Naive thymus-derived CD8-positive, alpha-beta T cell (primary cell): Measurements from ENCODE around the gene DET1. TPM values are rescaled to one million over a fixed set of nuclear protein-coding genes. Genes with fewer than 3 reads are reported as not detected.
"Not testable (repeated sequence)": the region's sequence is repeated elsewhere in the genome, so short reads cannot be mapped to it uniquely, and the experiment has no call there.

Experiments used
- ATAC-seq, 2 donors: fragments of 150-1000 bp; cut with Tn5 transposase in 1 of 2; sonication (Bioruptor Pico), chemical (Tn5 transposase) in 1 of 2; 1 replicate in 1 of 2; 2 replicates in 1 of 2; pipeline ENCODE4 v1.10.0; 2021; ENCODE audit warnings: mild to moderate bottlenecking in 2 of 2, moderate library complexity in 2 of 2
- POLR2A ChIA-PET: fragments of 350-600 bp; sonication (Branson Sonifier 250); formaldehyde crosslinking; loops from one replicate; lab custom pipeline; 2021; ENCODE audit warnings: antibody characterized with exemption; lab: Charles Lee
- DNase-seq, 10 donors: peaks; one replicate each; pipeline versions ENCODE4 v3.0.0 to v3.0.0-alpha.2; 2020 to 2022
- H3K27ac Mint-ChIP-seq, 10 donors: one replicate each; pipeline ENCODE4 v1.8.0; 2020 to 2022; ENCODE audit warnings: mild to moderate bottlenecking in 10 of 10, mixed read lengths in 10 of 10, moderate library complexity in 4 of 10, inconsistent platforms in 1 of 10
- H3K27me3 Mint-ChIP-seq, 5 donors: one replicate each; pipeline ENCODE4 v1.8.0; 2021 to 2022; ENCODE audit warnings: mixed read lengths in 5 of 5
- H3K36me3 Mint-ChIP-seq, 3 donors: one replicate each; pipeline ENCODE4 v1.8.0; 2020 to 2022; ENCODE audit warnings: mixed read lengths in 3 of 3, mild to moderate bottlenecking in 2 of 3, inconsistent platforms in 1 of 3
- H3K4me1 Mint-ChIP-seq, 4 donors: one replicate each; pipeline ENCODE4 v1.8.0; 2021 to 2022; ENCODE audit warnings: mixed read lengths in 4 of 4
- H3K4me3 Mint-ChIP-seq, 10 donors: one replicate each; pipeline ENCODE4 v1.8.0; 2020 to 2022; ENCODE audit warnings: mild to moderate bottlenecking in 10 of 10, mixed read lengths in 10 of 10, moderate library complexity in 6 of 10, inconsistent platforms in 1 of 10
- H3K9me3 Mint-ChIP-seq, 9 donors: one replicate each; pipeline ENCODE4 v1.8.0; 2020 to 2022; ENCODE audit warnings: mixed read lengths in 9 of 9, mild to moderate bottlenecking in 3 of 9, inconsistent platforms in 1 of 9, moderate library complexity in 1 of 9
- polyA plus RNA-seq, 3 donors: library from polyadenylated mRNA; unstranded; fragments of 300-500 nt; fragmentation: Illumina TruSeq; gene quantifications; one replicate each; pipeline ENCODE4 v1.2.3, GENCODE V29; 2021
- total RNA-seq, 8 experiments: library from RNA in 2 of 8; stranded (reverse) in 2 of 8; gene quantifications; one replicate each; pipeline ENCODE4 v1.2.3 and lab custom pipeline; 2021 to 2026

Gene DET1
- total and polyA plus RNA-seq, 5 experiments from 2014 or later, result 0.15 to 10.2 (median 2.1) TPM

DNA sequence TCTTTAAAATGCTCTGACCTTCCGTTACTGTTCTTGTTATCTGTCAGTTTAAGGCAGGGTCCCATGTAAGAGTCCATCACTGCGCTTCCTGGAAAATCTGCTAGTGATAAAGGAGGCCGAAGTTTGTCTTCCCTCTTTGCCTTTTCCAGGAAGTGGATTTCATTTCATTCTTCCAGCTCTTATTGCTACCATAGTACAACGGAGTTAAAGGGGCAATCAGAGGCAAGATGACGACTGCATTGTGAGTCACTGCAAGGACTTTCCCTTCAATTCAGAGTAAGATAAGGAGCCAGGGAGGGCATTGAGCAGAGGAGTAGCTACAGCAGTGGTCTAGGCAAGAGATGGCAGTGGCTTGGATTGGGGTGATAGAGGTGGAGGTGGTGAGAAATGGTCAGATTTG, 17.2 kb upstream of the DET1 start:
- Mint-ChIP-seq H3K36me3 (peaks cover 0 to 4% (median 3%) of the 10 kb centered on the region in 3 donors), H3K27me3 (peaks cover 0 to 18% (median 2%) of the 10 kb centered on the region in 5 donors), H3K27ac (peak overlapping the region in 2 of 10 donors; percentile 6 to 75), H3K4me3 (no peak overlapping the region), H3K9me3 (peaks cover 0 to 8% (median under 1%) of the 10 kb centered on the region in 9 donors), H3K4me1 (no peaks in the 10 kb centered on the region)
- no peak for ATAC-seq
- no peak for DNase-seq
- POLR2A ChIA-PET, result no interaction called here

DNA sequence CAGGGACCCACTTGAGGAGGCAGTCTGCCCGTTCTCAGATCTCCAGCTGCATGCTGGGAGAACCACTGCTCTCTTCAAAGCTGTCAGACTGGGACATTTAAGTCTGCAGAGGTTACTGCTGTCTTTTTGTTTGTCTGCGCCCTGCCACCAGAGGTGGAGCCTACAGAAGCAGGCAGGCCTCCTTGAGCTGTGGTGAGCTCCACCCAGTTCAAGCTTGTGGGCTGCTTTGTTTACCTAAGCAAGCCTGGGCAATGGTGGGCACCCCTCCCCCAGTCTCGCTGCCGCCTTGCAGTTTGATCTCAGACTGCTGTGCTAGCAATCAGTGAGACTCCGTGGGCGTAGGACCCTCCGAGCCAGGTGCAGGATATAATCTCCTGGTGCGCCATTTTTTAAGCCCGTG, 13.1 kb upstream of the DET1 start:
- H3K36me3 Mint-ChIP-seq, POLR2A ChIA-PET, H3K27ac Mint-ChIP-seq, H3K4me1 Mint-ChIP-seq, DNase-seq, ATAC-seq, H3K4me3 Mint-ChIP-seq: not testable (repeated sequence)
- Mint-ChIP-seq H3K27me3 (peaks cover 1 to 16% (median 8%) of the 10 kb centered on the region in 5 donors), H3K9me3 (peaks cover 0 to 17% (median 8%) of the 10 kb centered on the region in 9 donors)

DNA sequence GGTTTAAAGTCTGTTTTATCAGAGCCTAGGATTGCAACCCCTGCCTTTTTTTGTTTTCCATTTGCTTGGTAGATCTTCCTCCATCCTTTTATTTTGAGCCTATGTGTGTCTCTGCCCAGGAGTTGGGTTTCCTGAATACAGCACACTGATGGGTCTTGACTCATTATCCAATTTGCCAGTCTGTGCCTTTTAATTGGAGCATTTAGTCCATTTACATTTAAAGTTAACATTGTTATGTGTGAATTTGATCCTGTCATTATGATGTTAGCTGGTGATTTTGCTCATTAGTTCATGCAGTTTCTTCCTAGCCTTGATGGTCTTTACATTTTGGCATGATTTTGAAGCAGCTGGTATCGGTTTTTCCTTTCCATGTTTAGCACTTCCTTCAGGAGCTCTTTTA, 11.5 kb upstream of the DET1 start:
- H3K4me3 Mint-ChIP-seq, POLR2A ChIA-PET, H3K27ac Mint-ChIP-seq, DNase-seq, H3K36me3 Mint-ChIP-seq, H3K4me1 Mint-ChIP-seq, ATAC-seq: not testable (repeated sequence)
- Mint-ChIP-seq H3K27me3 (peaks cover 1 to 12% (median 8%) of the 10 kb centered on the region in 5 donors), H3K9me3 (peaks cover 0 to 19% (median 8%) of the 10 kb centered on the region in 9 donors)

DNA sequence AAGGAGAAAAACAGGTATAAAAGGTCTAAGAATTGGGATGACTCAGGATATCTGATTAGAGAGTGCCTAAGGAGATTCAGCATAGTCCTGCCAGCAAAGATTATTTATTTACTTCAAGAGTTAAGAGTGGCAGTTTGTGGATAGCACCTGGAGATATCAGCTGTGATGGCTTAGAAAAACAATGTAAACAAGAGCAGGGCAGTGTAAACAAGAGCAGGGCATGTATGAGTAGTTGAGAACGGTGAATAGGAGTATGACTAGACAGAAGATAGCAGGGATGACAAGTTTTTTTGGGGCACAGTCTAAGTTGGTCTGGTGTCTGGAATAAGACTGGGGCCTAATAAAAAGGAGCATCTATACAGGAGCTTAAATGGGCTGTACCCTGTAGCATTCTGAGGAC, 1.5 kb upstream of the DET1 start:
- H3K27me3 Mint-ChIP-seq, H3K4me3 Mint-ChIP-seq, H3K9me3 Mint-ChIP-seq, H3K27ac Mint-ChIP-seq, H3K36me3 Mint-ChIP-seq, ATAC-seq, POLR2A ChIA-PET, DNase-seq: not testable (repeated sequence)
- peaks cover 0 to 23% (median 13%) of the 10 kb centered on the region in 4 donors for H3K4me1 Mint-ChIP-seq

DNA sequence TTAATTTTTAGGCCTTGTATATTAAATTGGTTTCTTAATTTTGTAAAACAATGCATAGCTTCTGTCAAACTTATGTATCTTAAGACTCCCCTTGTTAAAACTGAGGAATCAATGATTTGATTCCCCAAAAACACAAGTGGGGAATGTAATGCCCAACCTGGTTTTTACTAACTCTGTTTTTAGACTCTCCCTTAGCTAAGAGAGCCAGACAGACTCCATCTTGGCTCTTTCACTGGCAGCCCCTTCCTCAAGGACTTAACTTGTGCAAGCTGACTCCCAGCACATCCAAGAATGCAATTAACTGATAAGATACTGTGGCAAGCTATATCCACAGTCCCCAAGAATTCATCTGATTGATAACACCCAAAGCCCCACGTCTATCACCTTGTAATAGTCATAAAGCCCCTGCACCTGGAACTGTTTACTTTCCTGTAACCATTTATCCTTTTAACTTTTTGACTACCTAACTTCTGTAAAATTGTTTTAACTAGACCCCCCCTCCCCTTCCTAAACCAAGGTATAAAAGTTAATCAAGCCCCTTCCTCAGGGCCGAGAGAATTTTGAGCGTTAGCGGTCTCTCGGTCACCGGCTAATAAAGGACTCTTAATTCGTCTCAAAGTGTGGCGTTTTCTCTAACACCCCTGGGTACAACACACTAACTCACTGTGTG, 768 bp downstream of the DET1 start:
- H3K9me3 Mint-ChIP-seq, H3K27me3 Mint-ChIP-seq, ATAC-seq, H3K36me3 Mint-ChIP-seq, POLR2A ChIA-PET, DNase-seq: not testable (repeated sequence)
- Mint-ChIP-seq H3K27ac (peak overlapping the region; percentile 79 to 98 (median 96)), H3K4me3 (peak overlapping the region; percentile 83 to 96 (median 92)), H3K4me1 (peaks cover 3 to 26% (median 14%) of the 10 kb centered on the region in 4 donors)

DNA sequence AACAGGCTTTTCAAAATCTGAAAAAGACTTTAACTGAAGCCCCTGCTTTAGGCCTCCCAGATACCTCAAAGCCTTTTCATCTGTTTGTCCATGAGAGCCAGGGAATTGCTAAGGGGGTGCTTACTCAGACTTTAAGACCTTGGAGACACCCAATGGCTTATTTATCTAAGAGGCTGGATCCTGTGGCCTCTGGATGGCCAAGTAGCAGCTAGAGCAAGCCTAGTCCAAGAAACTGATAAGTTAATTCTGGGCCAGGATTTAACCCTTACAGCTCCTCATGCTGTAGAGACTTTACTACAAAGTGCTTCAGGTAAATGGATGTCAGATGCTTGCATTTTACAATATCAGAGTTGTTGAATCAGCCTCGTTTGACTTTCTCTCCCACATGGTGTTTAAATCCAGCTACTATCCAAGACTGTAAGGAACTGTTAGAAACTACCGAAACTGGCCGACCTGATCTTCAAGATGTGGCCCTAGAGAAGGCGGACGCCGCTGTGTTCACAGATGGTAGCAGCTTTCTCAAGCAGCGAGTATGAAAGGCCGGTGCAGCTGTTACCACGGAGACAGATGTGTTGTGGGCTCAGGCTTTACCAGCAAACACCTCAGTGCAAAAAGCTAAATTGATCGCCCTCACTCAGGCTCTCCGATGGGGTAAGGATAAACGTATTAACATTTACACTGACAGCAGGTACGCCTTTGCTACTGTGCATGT, 3.3 kb downstream of the DET1 start:
- Mint-ChIP-seq H3K9me3 (peaks cover 0 to 7% (median 0%) of the 10 kb centered on the region in 9 donors), H3K27me3 (no peaks in the 10 kb centered on the region), H3K4me1 (peaks cover 3 to 26% (median 14%) of the 10 kb centered on the region in 4 donors), H3K36me3 (peaks cover 0 to 7% (median 0%) of the 10 kb centered on the region in 3 donors), H3K27ac (peak overlapping the region in 1 of 10 donors; percentile 7), H3K4me3 (no peak overlapping the region)
- no peak for DNase-seq
- POLR2A ChIA-PET, result no interaction called here
- no peak for ATAC-seq

DNA sequence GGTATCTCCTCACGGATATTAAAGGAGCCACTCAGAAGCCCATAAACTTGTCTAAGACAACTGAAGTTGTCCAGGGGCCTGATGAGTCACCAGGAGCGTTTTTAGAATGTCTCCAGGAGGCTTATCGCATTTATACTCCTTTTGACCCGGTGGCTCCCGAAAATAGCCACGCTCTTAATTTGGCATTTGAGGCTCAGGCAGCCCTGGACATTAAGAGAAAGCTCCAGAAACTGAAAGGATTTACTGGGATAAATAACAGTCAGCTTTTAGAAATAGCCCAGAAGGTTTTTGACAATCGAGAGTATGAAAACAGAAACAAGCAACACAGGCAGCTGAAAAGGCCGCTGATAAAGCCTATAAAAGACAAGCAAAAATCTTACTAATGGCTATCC, 4.1 kb downstream of the DET1 start:
- H3K36me3 Mint-ChIP-seq, result peaks cover 0 to 7% (median 0%) of the 10 kb centered on the region in 3 donors
- no peak for DNase-seq
- POLR2A ChIA-PET, result interaction anchor here (0.9 kb wide), 1 partner anchor 110 kb away, joined by 3 read pairs; no protein-coding TSS in a partner anchor
- H3K4me3 Mint-ChIP-seq, result no peak overlapping the region
- H3K27me3 Mint-ChIP-seq, result no peaks in the 10 kb centered on the region
- no peak for ATAC-seq
- H3K27ac Mint-ChIP-seq, result no peak overlapping the region
- H3K4me1 Mint-ChIP-seq, result peaks cover 5 to 25% (median 14%) of the 10 kb centered on the region in 4 donors
- H3K9me3 Mint-ChIP-seq, result peaks cover 0 to 7% (median 0%) of the 10 kb centered on the region in 9 donors

DNA sequence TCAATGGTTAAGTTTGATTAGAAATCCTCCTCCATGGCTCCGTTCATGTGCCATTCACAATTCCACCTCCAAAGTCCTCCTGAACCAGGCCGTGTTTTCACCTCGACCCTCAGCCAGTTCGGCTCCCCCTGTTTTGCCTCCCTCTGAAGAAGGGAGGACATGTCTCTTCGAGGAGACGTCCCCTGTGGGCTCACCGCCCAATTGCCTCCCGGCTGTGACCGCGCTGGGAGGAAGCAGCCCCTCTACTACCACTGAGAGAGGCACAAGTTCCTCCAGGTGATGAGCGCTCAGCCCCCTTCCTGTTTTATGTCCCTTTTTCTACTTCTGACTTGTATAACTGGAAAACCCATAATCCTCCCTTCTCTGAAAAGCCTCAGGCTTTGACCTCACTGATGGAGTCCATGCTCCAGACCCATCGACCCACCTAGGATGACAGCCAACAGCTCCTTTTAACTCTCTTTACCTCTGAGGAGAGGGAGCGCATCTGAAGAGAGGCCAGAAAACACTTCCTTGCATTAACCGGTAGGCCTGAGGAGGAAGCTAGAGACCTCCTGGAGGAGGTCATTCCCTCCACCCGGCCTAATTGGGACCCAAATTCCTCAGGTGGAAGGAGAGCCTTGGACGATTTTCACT, 4.7 kb downstream of the DET1 start:
- Mint-ChIP-seq H3K4me3 (no peak overlapping the region), H3K27ac (peak overlapping the region in 1 of 10 donors; percentile 32), H3K36me3 (peaks cover 0 to 7% (median 0%) of the 10 kb centered on the region in 3 donors), H3K27me3 (no peaks in the 10 kb centered on the region), H3K9me3 (peaks cover 0 to 1% (median 0%) of the 10 kb centered on the region in 9 donors), H3K4me1 (peaks cover 5 to 20% (median 12%) of the 10 kb centered on the region in 4 donors)
- ATAC-seq (no peak), DNase-seq (no peak)
- POLR2A ChIA-PET, result interaction anchor here (0.9 kb wide), 1 partner anchor 111 kb away, joined by 3 read pairs; no protein-coding TSS in a partner anchor

DNA sequence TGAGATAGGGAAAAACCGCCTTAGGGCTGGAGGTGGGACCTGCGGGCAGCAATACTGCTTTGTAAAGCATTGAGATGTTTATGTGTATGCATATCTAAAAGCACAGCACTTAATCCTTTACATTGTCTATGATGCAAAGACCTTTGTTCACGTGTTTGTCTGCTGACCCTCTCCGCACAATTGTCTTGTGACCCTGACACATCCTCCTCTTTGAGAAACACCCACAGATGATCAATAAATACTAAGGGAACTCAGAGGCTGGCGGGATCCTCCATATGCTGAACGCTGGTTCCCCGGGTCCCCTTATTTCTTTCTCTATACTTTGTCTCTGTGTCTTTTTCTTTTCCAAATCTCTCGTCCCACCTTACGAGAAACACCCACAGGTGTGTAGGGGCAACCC, 5.4 kb downstream of the DET1 start:
- DNase-seq, H3K27ac Mint-ChIP-seq, ATAC-seq, POLR2A ChIA-PET, H3K27me3 Mint-ChIP-seq, H3K4me3 Mint-ChIP-seq, H3K36me3 Mint-ChIP-seq, H3K9me3 Mint-ChIP-seq: not testable (repeated sequence)
- peaks cover 5 to 17% (median 10%) of the 10 kb centered on the region in 4 donors for H3K4me1 Mint-ChIP-seq

DNA sequence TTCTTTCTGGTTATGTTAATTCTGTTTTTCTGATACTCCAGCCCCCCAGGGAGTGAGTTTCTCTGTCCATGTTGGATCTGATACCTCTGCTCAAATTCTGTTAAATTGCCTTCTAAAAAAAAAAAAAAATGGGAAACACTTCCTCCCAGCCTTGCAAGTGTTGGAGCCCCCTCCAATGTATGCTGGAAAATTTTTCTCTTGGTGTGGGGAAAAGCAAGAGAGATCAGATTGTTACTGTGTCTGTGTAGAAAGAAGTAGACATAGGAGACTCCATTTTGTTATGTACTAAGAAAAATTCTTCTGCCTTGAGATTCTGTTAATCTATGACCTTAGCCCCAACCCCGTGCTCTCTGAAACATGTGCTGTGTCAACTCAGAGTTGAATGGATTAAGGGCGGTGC, 6.1 kb downstream of the DET1 start:
- POLR2A ChIA-PET, result interaction anchor here (0.5 kb wide), 1 partner anchor 89 kb away, joined by 3 read pairs; no protein-coding TSS in a partner anchor
- H3K36me3 Mint-ChIP-seq, result peaks cover 0 to 14% (median 9%) of the 10 kb centered on the region in 3 donors
- H3K4me1 Mint-ChIP-seq, result peaks cover 2 to 10% (median 7%) of the 10 kb centered on the region in 4 donors
- not testable (repeated sequence) for H3K9me3 Mint-ChIP-seq, DNase-seq, ATAC-seq, H3K27me3 Mint-ChIP-seq, H3K27ac Mint-ChIP-seq, H3K4me3 Mint-ChIP-seq

DNA sequence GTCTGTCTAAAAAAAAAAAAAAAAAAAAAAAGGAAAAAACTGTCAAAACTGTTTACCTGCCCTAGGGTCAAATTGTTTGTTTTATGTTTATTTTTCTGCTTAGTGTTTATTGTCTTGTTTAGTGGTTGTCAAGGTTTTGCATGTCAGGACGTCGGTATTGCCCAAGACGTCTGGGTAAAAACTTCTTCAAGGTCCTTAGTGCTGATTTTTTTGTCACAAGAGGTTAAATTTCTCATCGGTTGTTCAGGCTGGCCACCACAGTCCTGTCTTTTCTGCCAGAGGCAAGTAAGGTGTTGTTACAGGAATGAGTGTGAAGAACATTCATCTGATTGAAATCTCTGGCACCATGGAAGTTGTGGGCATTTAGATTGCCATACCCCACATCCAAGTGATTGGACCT, 7.0 kb downstream of the DET1 start:
- Mint-ChIP-seq H3K27ac (no peak overlapping the region), H3K9me3 (peaks cover 0 to 9% (median 4%) of the 10 kb centered on the region in 9 donors), H3K4me3 (no peak overlapping the region), H3K36me3 (peaks cover 6 to 18% (median 16%) of the 10 kb centered on the region in 3 donors), H3K4me1 (peaks cover 0 to 8% (median 2%) of the 10 kb centered on the region in 4 donors), H3K27me3 (no peaks in the 10 kb centered on the region)
- DNase-seq (no peak), ATAC-seq (no peak)
- POLR2A ChIA-PET, result no interaction called here

DNA sequence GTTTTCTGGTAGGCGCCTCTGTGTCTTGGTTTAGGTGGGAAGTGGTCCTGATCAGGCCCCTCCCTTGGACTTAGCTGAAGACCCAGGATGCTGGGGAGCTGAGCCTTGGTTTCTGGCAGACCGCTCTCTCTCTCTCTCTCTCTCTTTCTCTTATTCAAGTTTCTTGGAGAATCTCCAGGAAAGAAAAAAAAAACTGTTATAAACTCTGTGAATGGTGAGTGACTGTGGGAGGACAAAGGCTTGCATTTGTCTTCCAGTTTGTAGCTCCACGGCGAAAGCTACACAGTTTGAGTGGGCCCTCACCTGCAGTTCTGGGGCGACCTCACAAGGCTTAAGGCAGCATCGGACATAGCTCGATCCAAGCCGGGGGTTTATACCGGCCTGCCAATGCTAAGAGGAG, 7.5 kb downstream of the DET1 start:
- ATAC-seq (no peak), DNase-seq (no peak)
- no peaks in the 10 kb centered on the region for H3K27me3 Mint-ChIP-seq
- H3K4me3 Mint-ChIP-seq, result no peak overlapping the region
- peaks cover 0 to 8% (median 2%) of the 10 kb centered on the region in 4 donors for H3K4me1 Mint-ChIP-seq
- POLR2A ChIA-PET, result no interaction called here
- peak overlapping the region in 1 of 10 donors; percentile 47 for H3K27ac Mint-ChIP-seq
- peaks cover 0 to 13% (median 6%) of the 10 kb centered on the region in 9 donors for H3K9me3 Mint-ChIP-seq
- H3K36me3 Mint-ChIP-seq, result peaks cover 10 to 22% (median 20%) of the 10 kb centered on the region in 3 donors
